Measurements from ENCODE around the gene POLR3H.

The POLR3H gene

DNA sequence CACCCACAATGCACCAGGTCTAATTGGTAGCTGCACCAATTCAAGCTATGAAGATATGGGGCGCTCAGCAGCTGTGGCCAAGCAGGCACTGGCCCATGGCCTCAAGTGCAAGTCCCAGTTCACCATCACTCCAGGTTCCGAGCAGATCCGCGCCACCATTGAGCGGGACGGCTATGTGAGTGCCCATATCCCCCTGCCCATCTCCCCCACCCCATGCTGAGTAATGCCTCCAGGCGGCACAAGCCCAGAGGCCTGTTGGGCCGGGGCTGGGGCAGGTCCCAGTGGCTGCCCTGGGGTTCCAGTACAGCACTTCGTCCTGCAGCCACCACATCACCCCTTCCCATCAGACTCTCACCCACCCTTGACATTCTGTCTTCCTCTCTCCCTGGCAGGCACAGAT is 21.5 kb downstream of the POLR3H start:
- no peak for ATAC-seq
- Mint-ChIP-seq H3K27ac (peak overlapping the region; percentile 74), H3K4me3 (no peak overlapping the region), H3K27me3 (no peaks in the 10 kb centered on the region), H3K4me1 (peaks cover 24% of the 10 kb centered on the region), H3K9me3 (no peaks in the 10 kb centered on the region), H3K36me3 (peaks cover 45% of the 10 kb centered on the region)

DNA sequence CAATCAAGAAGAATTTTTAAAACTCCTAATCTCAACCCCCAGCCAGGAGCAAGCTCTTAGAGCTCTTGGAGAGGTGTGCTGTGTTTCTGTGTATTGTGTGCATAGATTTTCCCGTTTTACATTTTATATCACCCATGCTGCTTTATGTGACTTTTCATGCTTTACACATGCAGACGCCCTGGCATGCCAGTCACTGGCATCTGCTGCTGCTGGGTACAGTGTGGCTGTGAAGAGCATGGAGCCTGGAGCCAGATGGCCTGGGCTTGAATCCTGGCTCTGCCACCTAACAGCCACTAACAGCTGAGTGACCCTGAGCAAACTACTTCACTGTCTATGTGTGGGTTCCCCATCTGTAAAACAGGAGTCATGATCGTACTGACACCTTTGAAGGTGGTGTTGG is 23.1 kb downstream of the POLR3H start:
- no peaks in the 10 kb centered on the region for H3K27me3 Mint-ChIP-seq
- H3K9me3 Mint-ChIP-seq, result no peaks in the 10 kb centered on the region
- H3K4me1 Mint-ChIP-seq, result peaks cover 19% of the 10 kb centered on the region
- H3K36me3 Mint-ChIP-seq, result peaks cover 53% of the 10 kb centered on the region
- no peak overlapping the region for H3K27ac Mint-ChIP-seq
- H3K4me3 Mint-ChIP-seq, result no peak overlapping the region
- ATAC-seq, result no peak

DNA sequence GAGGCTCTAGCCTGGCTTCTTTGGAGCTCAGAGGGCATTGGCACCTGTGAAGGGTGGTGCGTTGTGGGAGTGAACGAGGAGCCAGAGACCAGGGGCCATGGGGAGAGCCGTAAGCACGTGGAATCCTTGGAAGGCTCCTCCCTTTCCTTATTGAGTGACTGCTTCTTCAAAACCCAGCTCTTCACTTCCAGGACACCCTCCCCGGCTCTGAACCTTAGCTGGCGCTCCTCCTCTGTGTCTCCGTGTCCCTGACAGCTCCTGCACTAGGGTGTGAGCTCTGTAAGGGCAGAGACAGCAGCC is 26.3 kb downstream of the POLR3H start:
- Mint-ChIP-seq H3K27me3 (no peaks in the 10 kb centered on the region), H3K9me3 (no peaks in the 10 kb centered on the region), H3K4me1 (no peaks in the 10 kb centered on the region), H3K36me3 (peaks cover 51% of the 10 kb centered on the region), H3K27ac (no peak overlapping the region), H3K4me3 (no peak overlapping the region)
- ATAC-seq, result no peak

DNA sequence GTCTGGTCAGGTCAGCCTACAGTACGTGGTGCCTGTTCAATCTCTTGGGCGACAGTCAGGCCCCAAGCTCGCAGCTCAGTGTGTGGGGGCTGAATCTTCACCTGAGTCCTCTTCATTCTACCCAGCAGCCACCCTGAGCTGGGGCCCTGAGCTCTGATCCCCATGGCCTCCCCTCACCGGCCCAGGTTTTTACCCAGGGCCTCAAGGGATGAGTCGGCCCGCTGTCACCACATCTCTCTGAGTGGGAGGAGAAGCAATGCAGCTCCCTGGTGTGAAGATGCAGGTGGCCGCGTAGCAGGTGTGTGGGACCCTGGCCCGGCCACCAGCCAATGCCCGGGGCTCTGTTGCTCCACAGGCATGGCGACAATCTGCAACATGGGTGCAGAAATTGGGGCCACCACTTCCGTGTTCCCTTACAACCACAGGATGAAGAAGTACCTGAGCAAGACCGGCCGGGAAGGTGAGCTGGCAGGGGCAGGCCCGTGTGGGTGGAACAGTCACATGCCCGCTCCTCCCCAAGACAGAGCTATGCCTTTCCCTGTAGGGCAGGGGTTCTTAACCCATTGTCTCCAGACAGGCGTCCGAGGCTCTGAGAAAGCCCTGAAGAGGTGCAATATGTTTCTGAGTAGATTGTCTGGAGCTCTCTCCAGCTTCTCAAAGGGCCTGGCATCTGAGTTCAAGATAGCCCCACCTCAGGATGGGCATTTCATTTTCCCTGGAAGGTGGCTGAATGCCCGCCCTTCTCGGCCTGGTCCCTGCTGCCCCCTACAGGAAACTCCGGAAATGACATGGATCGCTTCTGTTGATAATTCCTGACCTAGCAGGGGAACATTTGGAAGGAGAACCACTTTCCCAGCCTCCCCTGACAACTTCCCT is 26.9 kb downstream of the POLR3H start:
- ATAC-seq, result no peak
- H3K4me3 Mint-ChIP-seq, result no peak overlapping the region

DNA sequence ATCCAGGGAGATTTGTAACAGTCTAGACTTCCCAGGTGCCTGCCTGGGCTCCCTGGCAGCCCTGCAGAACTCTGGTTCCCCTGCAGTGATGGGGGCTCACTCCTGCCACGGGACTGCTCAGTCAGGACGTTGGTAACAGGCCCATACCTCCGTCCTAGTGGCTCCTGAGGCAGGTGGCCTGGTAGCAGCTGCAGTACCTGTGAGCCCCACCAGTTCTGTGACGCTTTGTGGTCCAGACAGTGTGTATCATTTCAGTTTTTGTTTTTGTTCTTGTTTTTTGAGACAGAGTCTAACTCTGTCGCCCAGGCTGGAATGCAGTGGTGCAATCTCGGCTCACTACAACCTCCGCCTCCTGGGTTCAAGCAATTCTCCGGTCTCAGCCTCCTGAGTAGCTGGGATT is 27.8 kb downstream of the POLR3H start:
- H3K36me3 Mint-ChIP-seq, result peaks cover 58% of the 10 kb centered on the region
- ATAC-seq, result peak; percentile 12
- no peaks in the 10 kb centered on the region for H3K4me1 Mint-ChIP-seq

More for the DNA sequence above, 26.9 kb downstream of the POLR3H start:
- Mint-ChIP-seq H3K9me3 (no peaks in the 10 kb centered on the region), H3K4me1 (no peaks in the 10 kb centered on the region), H3K36me3 (peaks cover 52% of the 10 kb centered on the region), H3K27ac (peak overlapping the region; percentile 55), H3K27me3 (no peaks in the 10 kb centered on the region)

DNA sequence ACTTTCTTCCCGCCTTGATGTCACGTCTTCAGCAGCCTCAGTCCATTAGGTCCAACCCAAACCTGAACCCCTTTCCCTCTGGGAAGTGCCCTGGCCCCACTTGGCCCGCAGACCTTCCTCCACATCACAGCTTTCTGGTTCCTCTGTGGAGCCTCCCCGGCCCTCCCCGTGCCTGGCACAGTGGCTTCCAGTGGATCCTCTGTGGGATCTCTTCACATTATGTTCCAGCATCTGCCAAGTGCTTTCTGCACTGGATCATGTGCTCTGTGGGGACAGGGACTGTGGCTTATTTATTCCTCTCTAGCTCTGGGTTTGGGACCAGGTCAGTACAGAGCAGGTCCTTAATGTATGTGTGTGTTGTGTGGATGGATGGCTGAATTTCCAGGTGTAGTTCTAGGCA is 30.9 kb downstream of the POLR3H start:
- H3K27ac Mint-ChIP-seq, result peak overlapping the region; percentile 23
- no peak for ATAC-seq
- H3K9me3 Mint-ChIP-seq, result no peaks in the 10 kb centered on the region
- no peak overlapping the region for H3K4me3 Mint-ChIP-seq
- H3K36me3 Mint-ChIP-seq, result peaks cover 74% of the 10 kb centered on the region
- no peaks in the 10 kb centered on the region for H3K4me1 Mint-ChIP-seq
- no peaks in the 10 kb centered on the region for H3K27me3 Mint-ChIP-seq

More for the DNA sequence above, 27.8 kb downstream of the POLR3H start:
- Mint-ChIP-seq H3K27ac (no peak overlapping the region), H3K4me3 (no peak overlapping the region), H3K27me3 (no peaks in the 10 kb centered on the region), H3K9me3 (no peaks in the 10 kb centered on the region)

DNA sequence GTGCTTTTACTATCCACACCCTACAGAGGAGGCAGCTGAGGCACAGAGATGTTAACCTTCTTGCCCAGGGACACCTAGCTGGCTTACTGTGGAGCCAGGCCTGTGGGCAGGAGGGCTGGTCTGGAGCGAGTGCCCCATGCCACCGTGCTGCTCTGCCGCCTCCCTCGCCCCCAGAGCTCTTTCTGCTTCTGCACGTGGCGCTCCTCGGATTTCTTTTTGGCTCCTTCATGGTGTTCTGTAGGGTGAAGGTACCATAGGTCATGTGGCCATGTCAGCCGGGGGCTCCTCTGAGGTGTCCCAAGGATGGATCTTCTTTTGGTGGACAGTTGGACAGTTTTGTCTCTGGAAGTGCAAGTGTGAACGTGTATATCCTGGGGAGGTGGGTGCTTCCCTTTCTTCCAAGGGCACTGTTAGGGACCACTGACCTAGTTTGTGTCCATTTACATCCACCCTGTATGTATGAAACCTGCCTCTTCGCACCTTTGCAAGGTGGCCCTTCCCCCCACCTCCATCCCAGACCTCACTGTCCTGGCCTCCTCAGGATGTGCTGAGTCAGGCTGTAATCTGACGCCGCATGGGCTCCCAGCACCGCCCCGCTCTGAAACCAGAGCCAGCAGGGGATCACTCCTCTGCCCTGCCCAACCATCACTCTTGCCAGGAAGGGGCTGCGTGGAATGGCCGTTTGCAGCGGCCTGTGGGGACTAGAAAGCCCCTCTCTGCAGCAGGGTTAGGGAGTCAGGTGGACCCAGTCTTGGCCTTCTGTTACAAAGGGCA is 31.7 kb downstream of the POLR3H start:
- Mint-ChIP-seq H3K36me3 (peaks cover 75% of the 10 kb centered on the region), H3K9me3 (no peaks in the 10 kb centered on the region), H3K4me1 (no peaks in the 10 kb centered on the region), H3K27me3 (no peaks in the 10 kb centered on the region), H3K27ac (peak overlapping the region; percentile 23), H3K4me3 (no peak overlapping the region)
- ATAC-seq, result no peak

DNA sequence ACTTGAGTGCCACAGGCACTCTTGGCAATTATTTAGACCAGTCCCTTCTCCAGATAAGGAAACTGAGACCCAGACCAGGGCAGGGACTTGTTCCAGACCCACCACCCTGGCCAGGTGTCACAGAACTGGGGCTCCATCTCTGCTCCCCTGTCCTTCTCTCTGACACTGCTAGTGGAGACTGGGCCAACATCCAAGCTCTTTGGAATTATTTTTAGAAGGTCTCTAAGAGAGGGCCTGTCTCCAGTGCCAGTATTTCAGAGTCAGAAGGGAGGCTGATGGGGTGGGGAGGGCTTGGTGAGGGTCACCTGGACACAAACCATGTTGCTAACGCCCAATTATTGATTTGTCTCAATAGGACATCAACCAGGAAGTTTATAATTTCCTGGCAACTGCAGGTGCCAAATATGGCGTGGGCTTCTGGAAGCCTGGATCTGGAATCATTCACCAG is 32.7 kb downstream of the POLR3H start:
- Mint-ChIP-seq H3K27me3 (no peaks in the 10 kb centered on the region), H3K4me3 (no peak overlapping the region), H3K27ac (no peak overlapping the region), H3K9me3 (no peaks in the 10 kb centered on the region), H3K4me1 (no peaks in the 10 kb centered on the region), H3K36me3 (peaks cover 72% of the 10 kb centered on the region)
- ATAC-seq, result no peak

DNA sequence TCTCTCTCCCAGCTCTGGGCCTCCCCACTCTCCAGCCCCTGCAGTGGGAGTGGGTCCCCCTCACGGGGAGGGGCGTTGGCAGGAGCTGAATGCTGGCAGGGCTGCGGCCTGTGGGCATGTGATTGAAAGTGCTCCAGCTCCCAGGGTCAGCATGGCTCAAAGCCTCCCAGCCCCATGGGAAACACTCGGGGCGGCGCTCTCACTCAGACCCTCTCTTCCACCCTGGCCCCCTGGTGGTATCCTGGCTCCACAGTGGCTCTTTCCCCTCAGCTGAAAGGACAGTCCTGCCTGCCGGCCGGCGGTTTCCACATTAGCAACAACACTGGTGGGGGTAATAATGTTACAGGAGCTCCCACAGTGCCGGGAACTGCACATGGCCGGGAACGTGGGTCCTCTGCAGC is 35.5 kb downstream of the POLR3H start:
- no peak overlapping the region for H3K27ac Mint-ChIP-seq
- no peak overlapping the region for H3K4me3 Mint-ChIP-seq
- no peaks in the 10 kb centered on the region for H3K9me3 Mint-ChIP-seq
- peaks cover 51% of the 10 kb centered on the region for H3K36me3 Mint-ChIP-seq
- no peaks in the 10 kb centered on the region for H3K27me3 Mint-ChIP-seq
- H3K4me1 Mint-ChIP-seq, result no peaks in the 10 kb centered on the region
- ATAC-seq, result no peak

DNA sequence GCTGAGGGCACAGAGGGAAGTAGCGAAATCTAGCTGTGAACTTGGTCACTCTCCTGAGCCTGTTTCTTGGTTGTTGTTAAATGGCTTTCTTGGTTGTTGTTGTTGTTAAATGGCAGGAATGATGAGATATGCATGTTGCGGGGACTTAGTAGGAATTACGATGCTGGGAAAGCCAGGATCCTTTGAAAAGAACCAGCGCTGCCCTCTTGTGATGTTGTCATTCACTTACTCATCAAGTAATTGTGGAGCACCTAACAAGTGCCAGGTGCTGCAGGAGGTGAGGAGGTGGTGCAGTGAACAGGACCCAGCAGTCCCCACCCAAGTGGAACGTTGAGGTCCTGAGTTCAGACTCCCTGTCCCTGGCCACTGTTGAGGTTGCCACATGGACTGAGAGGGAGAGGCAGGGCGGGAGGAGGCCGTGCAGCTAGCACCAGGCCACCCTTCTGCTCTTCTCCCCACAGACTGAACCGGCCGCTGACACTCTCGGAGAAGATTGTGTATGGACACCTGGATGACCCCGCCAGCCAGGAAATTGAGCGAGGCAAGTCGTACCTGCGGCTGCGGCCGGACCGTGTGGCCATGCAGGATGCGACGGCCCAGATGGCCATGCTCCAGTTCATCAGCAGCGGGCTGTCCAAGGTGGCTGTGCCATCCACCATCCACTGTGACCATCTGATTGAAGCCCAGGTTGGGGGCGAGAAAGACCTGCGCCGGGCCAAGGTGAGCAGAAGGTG is 36.8 kb downstream of the POLR3H start:
- no peaks in the 10 kb centered on the region for H3K9me3 Mint-ChIP-seq
- H3K4me3 Mint-ChIP-seq, result no peak overlapping the region
- H3K27me3 Mint-ChIP-seq, result no peaks in the 10 kb centered on the region
- H3K27ac Mint-ChIP-seq, result no peak overlapping the region
- H3K4me1 Mint-ChIP-seq, result no peaks in the 10 kb centered on the region
- ATAC-seq, result no peak
- peaks cover 39% of the 10 kb centered on the region for H3K36me3 Mint-ChIP-seq

DNA sequence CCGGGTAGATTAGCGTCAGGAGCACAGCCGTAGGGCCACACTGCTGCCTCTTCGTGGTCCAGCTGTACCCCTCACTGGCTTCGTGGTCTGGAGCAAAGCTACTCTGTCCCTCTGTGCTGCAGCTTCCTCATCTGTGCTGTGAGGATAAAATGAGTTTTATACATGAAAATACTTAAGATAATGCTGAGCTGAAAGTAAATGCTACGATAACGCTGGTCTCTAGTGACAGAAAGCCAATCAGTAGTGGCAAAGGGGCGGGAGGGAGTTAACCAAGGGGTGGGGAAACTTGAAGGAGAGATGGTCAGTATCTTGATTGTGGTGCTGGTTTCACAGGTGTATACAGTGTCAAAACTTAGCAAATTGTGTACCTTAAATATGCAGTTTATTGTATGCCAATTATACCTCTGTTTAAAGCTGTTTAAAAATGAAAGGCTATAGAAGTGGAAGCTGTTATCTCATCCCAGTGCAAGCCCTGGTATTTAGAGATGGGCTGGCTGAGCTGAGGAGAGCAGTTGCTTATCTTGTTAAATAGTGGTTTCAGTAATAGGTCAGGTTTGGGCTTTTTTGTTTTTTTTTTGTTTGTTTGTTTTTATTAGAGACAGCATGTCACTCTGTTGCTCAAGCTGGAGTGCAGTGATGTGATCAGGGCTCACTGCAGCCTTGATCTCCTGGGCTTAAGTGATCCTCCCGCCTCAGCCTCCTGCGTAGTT is 38.6 kb downstream of the POLR3H start:
- Mint-ChIP-seq H3K27me3 (no peaks in the 10 kb centered on the region), H3K4me1 (peaks cover 12% of the 10 kb centered on the region), H3K27ac (no peak overlapping the region), H3K9me3 (no peaks in the 10 kb centered on the region), H3K36me3 (peaks cover 46% of the 10 kb centered on the region), H3K4me3 (no peak overlapping the region)
- no peak for ATAC-seq

DNA sequence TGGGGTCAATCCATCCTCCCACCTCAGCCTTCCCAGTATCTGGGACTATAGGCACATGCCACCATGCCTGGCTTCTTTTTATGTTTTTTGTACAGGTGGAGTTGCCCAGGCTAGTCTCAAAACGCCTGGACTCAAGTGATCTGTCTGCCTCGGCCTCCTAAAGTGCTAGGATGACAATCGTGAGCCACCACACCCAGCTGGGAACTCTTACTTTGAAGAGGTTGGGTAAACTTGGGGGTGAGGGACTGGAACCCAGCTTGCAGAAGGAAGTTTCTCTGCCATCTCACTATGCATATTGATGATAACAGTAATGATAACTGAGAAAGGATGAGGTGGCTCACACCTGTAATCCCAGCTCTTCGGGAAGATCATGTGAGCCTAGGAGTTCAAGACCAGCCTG is 39.5 kb downstream of the POLR3H start:
- peak overlapping the region; percentile 70 for H3K27ac Mint-ChIP-seq
- H3K36me3 Mint-ChIP-seq, result peaks cover 38% of the 10 kb centered on the region
- no peaks in the 10 kb centered on the region for H3K27me3 Mint-ChIP-seq
- H3K9me3 Mint-ChIP-seq, result no peaks in the 10 kb centered on the region
- ATAC-seq, result no peak
- H3K4me1 Mint-ChIP-seq, result peaks cover 12% of the 10 kb centered on the region
- H3K4me3 Mint-ChIP-seq, result no peak overlapping the region

DNA sequence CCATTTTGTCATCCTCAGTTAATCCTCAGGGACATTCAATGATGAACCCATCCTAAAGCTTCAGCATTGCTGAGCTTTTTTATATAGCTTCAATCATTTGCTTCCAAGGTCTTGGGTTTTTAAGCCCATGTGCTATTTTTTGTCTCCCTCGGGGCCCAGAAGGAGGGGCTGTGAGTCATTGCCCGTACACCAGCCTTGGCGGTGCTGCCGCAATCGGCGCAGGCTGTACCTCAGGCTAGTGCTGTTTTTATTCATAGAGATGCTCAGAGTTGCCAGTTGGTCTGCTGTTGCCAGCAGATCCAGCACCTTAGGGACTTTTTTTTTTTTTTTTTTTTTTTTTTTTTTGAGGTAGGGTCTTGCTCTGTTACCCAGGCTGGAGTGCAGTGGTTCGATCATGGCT is 39.9 kb downstream of the POLR3H start:
- ATAC-seq, result peak; percentile 91
- no peaks in the 10 kb centered on the region for H3K9me3 Mint-ChIP-seq
- peak overlapping the region; percentile 70 for H3K27ac Mint-ChIP-seq
- peaks cover 35% of the 10 kb centered on the region for H3K36me3 Mint-ChIP-seq
- H3K4me3 Mint-ChIP-seq, result no peak overlapping the region
- peaks cover 17% of the 10 kb centered on the region for H3K4me1 Mint-ChIP-seq
- no peaks in the 10 kb centered on the region for H3K27me3 Mint-ChIP-seq

DNA sequence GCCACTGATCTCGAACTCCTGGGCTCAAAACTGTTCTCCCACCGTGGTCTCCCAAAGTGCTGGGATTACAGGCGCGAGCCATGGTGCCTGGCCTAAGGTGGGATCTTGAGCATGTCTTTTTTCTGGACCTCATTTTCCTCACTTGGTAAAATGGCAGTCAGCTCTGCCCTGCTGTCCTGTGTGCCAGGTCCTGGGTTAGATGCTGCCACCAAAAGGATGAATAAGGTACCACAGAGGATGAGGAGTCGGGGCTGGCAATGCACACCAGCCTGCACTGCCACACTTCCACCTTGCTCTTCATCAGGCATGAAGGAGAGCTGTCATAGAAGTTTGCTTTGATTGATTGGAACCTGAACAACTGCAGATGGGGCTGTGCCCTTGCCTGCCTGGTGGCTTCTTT is 43.1 kb downstream of the POLR3H start:
- Mint-ChIP-seq H3K27me3 (no peaks in the 10 kb centered on the region), H3K9me3 (no peaks in the 10 kb centered on the region), H3K4me3 (no peak overlapping the region), H3K27ac (peak overlapping the region; percentile 81), H3K4me1 (peaks cover 21% of the 10 kb centered on the region), H3K36me3 (peaks cover 16% of the 10 kb centered on the region)
- ATAC-seq, result peak; percentile 84

DNA sequence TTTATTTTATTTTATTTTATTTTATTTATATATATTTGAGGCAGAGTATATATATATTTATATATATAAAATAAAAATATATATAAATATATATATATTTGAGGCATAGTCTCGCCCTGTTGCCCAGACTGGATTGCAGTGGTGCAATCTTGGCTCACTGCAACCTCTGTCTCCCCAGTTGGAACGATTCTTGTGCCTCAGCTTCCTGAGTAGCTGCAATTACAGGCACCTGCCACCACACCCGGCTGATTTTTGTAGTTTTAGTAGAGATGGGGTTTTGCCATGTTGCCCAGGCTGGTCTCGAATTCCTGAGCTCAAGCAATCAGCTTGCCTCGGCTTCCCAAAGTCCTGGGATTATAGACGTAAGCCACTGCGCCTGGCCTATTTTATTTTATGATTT is 44.0 kb downstream of the POLR3H start:
- H3K36me3 Mint-ChIP-seq, result peaks cover 16% of the 10 kb centered on the region
- H3K27ac Mint-ChIP-seq, result peak overlapping the region; percentile 81

More for the DNA sequence above, 44.0 kb downstream of the POLR3H start:
- H3K27me3 Mint-ChIP-seq, result no peaks in the 10 kb centered on the region
- no peak for ATAC-seq
- peaks cover 21% of the 10 kb centered on the region for H3K4me1 Mint-ChIP-seq
- no peaks in the 10 kb centered on the region for H3K9me3 Mint-ChIP-seq
- H3K4me3 Mint-ChIP-seq, result no peak overlapping the region
